Measurements from ENCODE around the gene NDUFS4. TPM values are rescaled to one million over a fixed set of nuclear protein-coding genes. Genes with fewer than 3 reads are reported as not detected.

NDUFS4 gene
- total RNA-seq, 1 experiment from 2014 or later = 112 TPM

DNA sequence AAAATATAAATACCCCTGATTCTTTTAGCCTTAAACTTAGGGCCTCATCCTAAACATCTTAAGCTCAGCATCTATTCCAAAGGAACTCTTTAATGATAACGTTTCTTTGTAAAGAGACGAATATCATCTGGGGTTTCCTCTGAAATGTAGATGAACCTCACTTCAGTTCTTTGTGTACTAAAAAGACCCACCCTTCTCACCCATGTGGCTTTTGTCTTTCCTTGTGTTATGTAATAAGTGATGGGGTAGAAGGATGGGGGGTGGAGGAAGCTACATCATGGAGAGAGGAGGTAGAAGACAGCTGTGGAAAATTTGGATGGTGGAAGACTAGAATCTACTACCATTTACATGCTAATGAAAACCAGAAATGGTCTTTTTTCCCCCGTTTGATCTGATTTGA, 111.0 kb downstream of the NDUFS4 start:
- H3K4me3 ChIP-seq (ENCODE audit: low read depth, low read length, poor library complexity, severe bottlenecking) = no peak overlapping the region
- DNase-seq (ENCODE audit: low spot score) = no peak
- H3K27ac ChIP-seq (ENCODE audit: low read depth, low read length, poor library complexity, severe bottlenecking) = no peak overlapping the region
- ChIA-PET CTCF (no interaction called here), POLR2A (ENCODE audit: low non-redundant PET) (no interaction called here)
- TF ChIP-seq EZH2 (IDR thresholded peaks at IDR 0.05; ENCODE audit: borderline replicate concordance, low read depth, low read length, poor library complexity, severe bottlenecking) = no peak
- TF ChIP-seq, protein P1, sequence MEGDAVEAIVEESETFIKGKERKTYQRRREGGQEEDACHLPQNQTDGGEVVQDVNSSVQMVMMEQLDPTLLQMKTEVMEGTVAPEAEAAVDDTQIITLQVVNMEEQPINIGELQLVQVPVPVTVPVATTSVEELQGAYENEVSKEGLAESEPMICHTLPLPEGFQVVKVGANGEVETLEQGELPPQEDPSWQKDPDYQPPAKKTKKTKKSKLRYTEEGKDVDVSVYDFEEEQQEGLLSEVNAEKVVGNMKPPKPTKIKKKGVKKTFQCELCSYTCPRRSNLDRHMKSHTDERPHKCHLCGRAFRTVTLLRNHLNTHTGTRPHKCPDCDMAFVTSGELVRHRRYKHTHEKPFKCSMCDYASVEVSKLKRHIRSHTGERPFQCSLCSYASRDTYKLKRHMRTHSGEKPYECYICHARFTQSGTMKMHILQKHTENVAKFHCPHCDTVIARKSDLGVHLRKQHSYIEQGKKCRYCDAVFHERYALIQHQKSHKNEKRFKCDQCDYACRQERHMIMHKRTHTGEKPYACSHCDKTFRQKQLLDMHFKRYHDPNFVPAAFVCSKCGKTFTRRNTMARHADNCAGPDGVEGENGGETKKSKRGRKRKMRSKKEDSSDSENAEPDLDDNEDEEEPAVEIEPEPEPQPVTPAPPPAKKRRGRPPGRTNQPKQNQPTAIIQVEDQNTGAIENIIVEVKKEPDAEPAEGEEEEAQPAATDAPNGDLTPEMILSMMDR (conservative IDR thresholded peaks at IDR 0.05; ENCODE audit: low read depth, low read length) = no peak
- intact Hi-C loops (cut with micrococcal nuclease; ENCODE audit: unreplicated experiment) = no loop called here
- no TSS peak for BruUV-seq (replicated peaks)
- H3K4me1 ChIP-seq (ENCODE audit: insufficient read depth, low read length, poor library complexity, severe bottlenecking) = no peaks in the 10 kb centered on the region
- H3K9me3 ChIP-seq (ENCODE audit: low read depth, low read length, poor library complexity, severe bottlenecking) = no peaks in the 10 kb centered on the region
- no peaks in the 10 kb centered on the region for H3K27me3 ChIP-seq (replicated peaks; ENCODE audit: insufficient read depth, low read depth, low read length, poor library complexity)
- no peaks in the 10 kb centered on the region for H3K36me3 ChIP-seq (ENCODE audit: insufficient read depth, low read length, poor library complexity, severe bottlenecking)

DNA sequence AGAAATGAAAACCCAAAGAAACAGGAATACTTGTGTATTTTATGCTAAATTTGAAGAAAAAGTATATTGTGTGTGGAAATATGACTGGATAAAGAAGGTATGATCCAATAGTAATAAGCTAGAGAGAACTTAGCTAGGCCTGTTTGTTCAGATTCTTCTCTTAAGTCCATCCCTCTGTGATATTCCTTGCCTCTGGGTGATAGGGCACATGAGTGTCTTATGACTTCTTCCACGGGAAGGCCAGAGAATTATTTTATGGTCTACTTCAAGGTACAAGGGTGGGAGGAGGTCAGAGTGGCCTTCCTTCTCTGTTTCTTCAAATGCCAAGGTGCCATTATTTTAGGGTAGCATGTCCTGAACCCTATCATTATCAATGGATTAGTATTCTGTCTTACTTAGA, 113.7 kb downstream of the NDUFS4 start:
- no peak for TF ChIP-seq EZH2 (IDR thresholded peaks at IDR 0.05; ENCODE audit: borderline replicate concordance, low read depth, low read length, poor library complexity, severe bottlenecking)
- TF ChIP-seq, protein P1 (conservative IDR thresholded peaks at IDR 0.05; ENCODE audit: low read depth, low read length) = no peak
- POLR2A ChIA-PET (ENCODE audit: low non-redundant PET) = no interaction called here
- no peak overlapping the region for H3K4me3 ChIP-seq (ENCODE audit: low read depth, low read length, poor library complexity, severe bottlenecking)
- no peaks in the 10 kb centered on the region for H3K9me3 ChIP-seq (ENCODE audit: low read depth, low read length, poor library complexity, severe bottlenecking)
- no peak for DNase-seq (ENCODE audit: low spot score)
- intact Hi-C loops (cut with micrococcal nuclease; ENCODE audit: unreplicated experiment) = no loop called here
- no peaks in the 10 kb centered on the region for H3K4me1 ChIP-seq (ENCODE audit: insufficient read depth, low read length, poor library complexity, severe bottlenecking)
- no peak overlapping the region for H3K27ac ChIP-seq (ENCODE audit: low read depth, low read length, poor library complexity, severe bottlenecking)
- CTCF ChIA-PET = no interaction called here
- no TSS peak for BruUV-seq (replicated peaks)
- H3K36me3 ChIP-seq (ENCODE audit: insufficient read depth, low read length, poor library complexity, severe bottlenecking) = no peaks in the 10 kb centered on the region
- H3K27me3 ChIP-seq (replicated peaks; ENCODE audit: insufficient read depth, low read depth, low read length, poor library complexity) = no peaks in the 10 kb centered on the region

DNA sequence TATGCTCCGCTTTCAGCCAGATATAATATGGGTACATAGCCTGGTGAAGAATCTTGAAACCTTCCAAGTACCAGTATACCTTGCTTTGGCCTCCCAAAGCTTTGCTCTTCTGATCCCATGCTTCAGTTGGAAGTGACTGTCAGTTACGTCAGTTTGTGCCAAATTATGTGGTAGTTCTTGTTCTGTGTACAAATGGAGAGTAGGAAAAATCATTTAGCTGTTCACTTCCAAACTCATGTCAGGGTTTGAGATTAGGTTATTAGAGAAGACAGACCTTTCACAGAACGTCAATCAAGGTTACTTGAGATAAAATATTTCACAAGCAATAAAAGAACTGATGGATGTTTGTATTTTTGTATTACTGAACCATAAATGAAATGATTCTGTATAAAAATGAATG, 117.2 kb downstream of the NDUFS4 start:
- H3K4me3 ChIP-seq (ENCODE audit: low read depth, low read length, poor library complexity, severe bottlenecking) = no peak overlapping the region
- TF ChIP-seq EZH2 (IDR thresholded peaks at IDR 0.05; ENCODE audit: borderline replicate concordance, low read depth, low read length, poor library complexity, severe bottlenecking) = no peak
- TF ChIP-seq, protein P1 (conservative IDR thresholded peaks at IDR 0.05; ENCODE audit: low read depth, low read length) = no peak
- no TSS peak for BruUV-seq (replicated peaks)
- no peaks in the 10 kb centered on the region for H3K9me3 ChIP-seq (ENCODE audit: low read depth, low read length, poor library complexity, severe bottlenecking)
- no peak for DNase-seq (ENCODE audit: low spot score)
- CTCF ChIA-PET = no interaction called here
- no peaks in the 10 kb centered on the region for H3K27me3 ChIP-seq (replicated peaks; ENCODE audit: insufficient read depth, low read depth, low read length, poor library complexity)
- H3K4me1 ChIP-seq (ENCODE audit: insufficient read depth, low read length, poor library complexity, severe bottlenecking) = no peaks in the 10 kb centered on the region
- POLR2A ChIA-PET (ENCODE audit: low non-redundant PET) = no interaction called here
- H3K36me3 ChIP-seq (ENCODE audit: insufficient read depth, low read length, poor library complexity, severe bottlenecking) = no peaks in the 10 kb centered on the region
- intact Hi-C loops (cut with micrococcal nuclease; ENCODE audit: unreplicated experiment) = no loop called here
- no peak overlapping the region for H3K27ac ChIP-seq (ENCODE audit: low read depth, low read length, poor library complexity, severe bottlenecking)

Measured in A673 (cell line).